Osteoblast (primary cell): ENCODE results near the gene SIRT2. TPM values are rescaled to one million over a fixed set of nuclear protein-coding genes. Genes with fewer than 3 reads are reported as not detected.
A peak's percentile ranks its signal among the peaks of the same experiment; 100 is the strongest.

Experiments
- DNase-seq: peaks from one replicate; pipeline ENCODE4 v3.0.0; 2011; ENCODE audit warnings: low spot score, mixed read lengths; ENCODE audit not compliant: insufficient read length; ENCODE audit errors: missing footprints
- H2AFZ ChIP-seq: 2 replicates; pipeline ENCODE4 v1.6.0; 2011; ENCODE audit warnings: mild to moderate bottlenecking, low read length
- H3K27ac ChIP-seq: 2 replicates; pipeline ENCODE4 v1.5.1; 2011; ENCODE audit warnings: mild to moderate bottlenecking, low read depth, low read length, moderate library complexity
- H3K27me3 ChIP-seq: 2 replicates; pipeline ENCODE4 v1.6.0; 2012; ENCODE audit warnings: mild to moderate bottlenecking, control low read depth, inconsistent platforms, low read length, moderate library complexity; ENCODE audit not compliant: insufficient read depth
- H3K36me3 ChIP-seq: 2 replicates; pipeline ENCODE4 v1.5.1; 2011; ENCODE audit warnings: mild to moderate bottlenecking, low read length, control low read depth, moderate library complexity; ENCODE audit not compliant: insufficient read depth
- H3K4me1 ChIP-seq: 2 replicates; pipeline ENCODE4 v1.5.1; 2011; ENCODE audit warnings: mild to moderate bottlenecking, low read length, control low read depth, moderate library complexity; ENCODE audit not compliant: insufficient read depth
- H3K4me2 ChIP-seq: 2 replicates; pipeline ENCODE4 v1.6.0; 2011; ENCODE audit warnings: mild to moderate bottlenecking, low read length; ENCODE audit not compliant: insufficient read depth
- H3K4me3 ChIP-seq: fragments of 200-600 bp; sonication (generic); 3 replicates; pipeline ENCODE4 v1.5.1; 2012; ENCODE audit warnings: mild to moderate bottlenecking, low read length, inconsistent platforms; ENCODE audit not compliant: insufficient read depth
- H3K79me2 ChIP-seq: 2 replicates; pipeline ENCODE4 v1.6.0; 2012; ENCODE audit warnings: mild to moderate bottlenecking, low read length, control low read depth, inconsistent platforms; ENCODE audit not compliant: insufficient read depth
- H3K9me3 ChIP-seq: 2 replicates; pipeline ENCODE4 v1.5.1; 2011; ENCODE audit warnings: low read depth, low read length, control low read depth
- H4K20me1 ChIP-seq: 2 replicates; pipeline ENCODE4 v1.6.0; 2012; ENCODE audit warnings: mild to moderate bottlenecking, low read length, control low read depth; ENCODE audit not compliant: insufficient read depth
- total RNA-seq: library from RNA; depleted of rRNA; stranded (reverse); fragments of >200 nt; gene quantifications from 2 replicates; pipeline ENCODE4 v1.2.3, GENCODE V29; 2012
- TF ChIP-seq, protein P1 (sequence below): IDR thresholded peaks from 2 replicates; pipeline ENCODE4 v1.5.1; 2011; ENCODE audit warnings: mild to moderate bottlenecking, low read depth, low read length, moderate library complexity; ENCODE audit errors: extremely low read depth

Gene SIRT2
- total RNA-seq, 1 donor = 77.4 TPM

DNA sequence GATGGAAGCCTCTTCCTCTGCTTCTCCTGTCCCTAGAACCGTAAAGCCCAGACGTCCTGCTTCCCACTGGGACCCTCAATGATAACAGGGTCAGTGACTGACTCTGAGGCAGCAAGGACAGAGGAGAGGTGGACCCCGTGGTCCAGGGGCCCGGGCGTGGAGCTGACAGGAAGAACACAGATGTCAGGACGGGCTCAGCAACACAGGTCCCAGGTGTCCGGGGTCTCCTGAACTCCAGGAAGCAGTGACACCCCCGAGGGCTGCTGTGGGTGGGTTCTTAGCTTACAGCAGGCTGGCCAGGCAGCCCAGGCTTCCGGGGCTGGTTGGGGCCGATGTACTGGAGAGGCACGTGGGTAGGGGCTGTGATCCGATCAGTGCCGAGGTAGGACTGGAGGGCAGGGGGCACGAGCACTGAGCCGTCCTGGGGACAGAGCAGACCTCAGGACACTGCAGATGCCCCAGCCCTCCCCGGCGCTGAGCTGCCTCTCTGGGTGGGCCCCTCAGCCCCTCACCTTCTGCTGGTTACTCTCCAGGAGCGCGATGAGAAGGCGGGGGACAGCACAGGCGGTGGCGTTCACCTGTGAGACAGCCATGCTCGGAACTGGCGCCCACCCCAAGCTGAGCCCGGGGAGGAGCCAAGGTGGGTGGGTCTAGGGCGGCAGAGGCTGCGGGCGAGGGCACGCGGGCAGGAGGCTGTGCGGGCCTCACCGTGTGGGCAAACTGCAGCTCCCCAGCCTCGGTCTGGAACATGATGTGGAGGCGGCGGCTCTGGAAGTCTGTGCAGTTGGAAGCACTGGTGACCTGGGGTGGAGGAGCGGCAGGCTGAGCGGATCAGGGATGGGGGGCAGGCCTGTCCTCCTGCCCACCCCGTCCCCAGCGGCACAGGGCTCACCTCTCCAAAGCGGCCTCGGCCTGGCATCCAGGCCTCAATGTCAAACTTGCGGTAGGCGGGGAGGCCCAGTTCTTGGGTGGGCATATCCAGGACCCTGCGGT is 16.2 kb upstream of the SIRT2 start:
- Histone ChIP-seq H3K9me3 (no peaks in the 10 kb centered on the region), H3K4me1 (no peaks in the 10 kb centered on the region), H3K27ac (no peak overlapping the region), H3K4me2 (no peak overlapping the region), H3K27me3 (no peaks in the 10 kb centered on the region), H3K4me3 (no peak overlapping the region), H3K79me2 (no peaks in the 10 kb centered on the region), H2AFZ (no peak overlapping the region), H4K20me1 (no peaks in the 10 kb centered on the region), H3K36me3 (no peaks in the 10 kb centered on the region)
- peak; percentile 30 for DNase-seq
- TF ChIP-seq, protein P1, sequence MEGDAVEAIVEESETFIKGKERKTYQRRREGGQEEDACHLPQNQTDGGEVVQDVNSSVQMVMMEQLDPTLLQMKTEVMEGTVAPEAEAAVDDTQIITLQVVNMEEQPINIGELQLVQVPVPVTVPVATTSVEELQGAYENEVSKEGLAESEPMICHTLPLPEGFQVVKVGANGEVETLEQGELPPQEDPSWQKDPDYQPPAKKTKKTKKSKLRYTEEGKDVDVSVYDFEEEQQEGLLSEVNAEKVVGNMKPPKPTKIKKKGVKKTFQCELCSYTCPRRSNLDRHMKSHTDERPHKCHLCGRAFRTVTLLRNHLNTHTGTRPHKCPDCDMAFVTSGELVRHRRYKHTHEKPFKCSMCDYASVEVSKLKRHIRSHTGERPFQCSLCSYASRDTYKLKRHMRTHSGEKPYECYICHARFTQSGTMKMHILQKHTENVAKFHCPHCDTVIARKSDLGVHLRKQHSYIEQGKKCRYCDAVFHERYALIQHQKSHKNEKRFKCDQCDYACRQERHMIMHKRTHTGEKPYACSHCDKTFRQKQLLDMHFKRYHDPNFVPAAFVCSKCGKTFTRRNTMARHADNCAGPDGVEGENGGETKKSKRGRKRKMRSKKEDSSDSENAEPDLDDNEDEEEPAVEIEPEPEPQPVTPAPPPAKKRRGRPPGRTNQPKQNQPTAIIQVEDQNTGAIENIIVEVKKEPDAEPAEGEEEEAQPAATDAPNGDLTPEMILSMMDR = no peak

GRCh38 chr19:38913958-38914357 is 14.5 kb upstream of the SIRT2 start:
- no peaks in the 10 kb centered on the region for H3K9me3 ChIP-seq
- no peaks in the 10 kb centered on the region for H3K27me3 ChIP-seq
- no peaks in the 10 kb centered on the region for H3K79me2 ChIP-seq
- no peaks in the 10 kb centered on the region for H3K36me3 ChIP-seq
- no peaks in the 10 kb centered on the region for H3K4me1 ChIP-seq
- no peak overlapping the region for H3K27ac ChIP-seq
- TF ChIP-seq, protein P1 = no peak
- no peak for DNase-seq
- H4K20me1 ChIP-seq = no peaks in the 10 kb centered on the region
- no peak overlapping the region for H2AFZ ChIP-seq
- H3K4me3 ChIP-seq = no peak overlapping the region
- H3K4me2 ChIP-seq = no peak overlapping the region

DNA sequence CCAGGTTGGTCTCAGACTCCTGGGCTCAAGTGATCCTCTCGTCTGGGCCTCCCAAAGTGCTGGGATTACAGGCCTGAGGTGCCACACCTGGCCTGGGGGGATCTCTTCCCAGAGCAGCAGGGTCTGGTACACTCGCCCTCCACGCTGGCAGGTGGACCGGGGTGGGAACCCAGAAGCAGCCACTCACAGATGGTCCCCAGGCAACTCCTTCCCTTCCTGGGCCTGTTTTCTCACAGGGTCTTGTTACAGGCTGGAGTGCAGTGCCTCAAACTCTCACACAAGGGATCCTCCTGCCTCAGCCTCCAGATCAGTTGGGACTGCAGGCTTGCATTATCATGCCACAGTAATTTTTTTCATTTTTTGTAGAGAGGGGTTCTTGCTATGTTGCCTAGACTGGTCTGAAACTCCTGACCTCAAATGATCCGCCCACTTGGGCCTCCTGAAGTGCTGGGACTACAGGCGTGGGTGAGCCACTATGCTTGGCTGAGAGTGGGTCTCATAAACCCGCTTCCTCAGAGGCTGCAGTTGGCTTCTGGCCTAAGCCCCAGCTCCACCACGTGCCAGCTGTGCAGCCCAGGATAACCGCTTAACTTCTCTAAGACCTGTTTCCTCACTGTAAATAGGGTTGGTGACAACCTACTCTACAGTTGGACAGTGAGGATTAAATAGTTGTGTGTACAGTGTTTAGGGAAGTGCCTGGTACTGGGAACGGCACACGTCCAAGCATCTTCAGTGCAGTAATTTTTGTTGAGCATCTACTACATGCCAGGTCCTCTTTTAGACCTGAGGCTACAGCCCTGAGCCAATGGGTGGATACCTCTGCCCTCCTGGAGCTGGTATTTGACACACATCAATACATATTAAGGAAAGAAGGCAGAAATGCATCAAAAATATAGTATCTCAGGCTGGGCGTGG is 13.4 kb upstream of the SIRT2 start:
- DNase-seq = peak; percentile 85

More for the DNA sequence above, 13.4 kb upstream of the SIRT2 start:
- Histone ChIP-seq H2AFZ (no peak overlapping the region), H3K36me3 (no peaks in the 10 kb centered on the region), H3K27ac (no peak overlapping the region), H3K4me2 (no peak overlapping the region), H3K27me3 (no peaks in the 10 kb centered on the region), H3K79me2 (no peaks in the 10 kb centered on the region), H4K20me1 (no peaks in the 10 kb centered on the region), H3K9me3 (no peaks in the 10 kb centered on the region), H3K4me3 (no peak overlapping the region), H3K4me1 (no peaks in the 10 kb centered on the region)
- TF ChIP-seq, protein P1 = no peak
